Ureter (tissue), 1 donor: Measurements from ENCODE around the gene TSEN2. TPM values are rescaled to one million over a fixed set of nuclear protein-coding genes. Genes with fewer than 3 reads are reported as not detected.
"Not testable (repeated sequence)": the region's sequence is repeated elsewhere in the genome, so short reads cannot be mapped to it uniquely, and the experiment has no call there.

ENCODE experiments used
- DNase-seq: peaks from one replicate; pipeline ENCODE4 v3.0.0-alpha.2; 2020; ENCODE audit warnings: low spot score
- total RNA-seq: library from RNA; stranded (reverse); gene quantifications from one replicate; pipeline ENCODE4 v1.2.4, GENCODE V29; 2023
- donor health status: DM: yes; HTN: yes; CAD: no.

The TSEN2 gene
- total RNA-seq, 1 donor from 2014 or later, result 52.6 TPM

DNA sequence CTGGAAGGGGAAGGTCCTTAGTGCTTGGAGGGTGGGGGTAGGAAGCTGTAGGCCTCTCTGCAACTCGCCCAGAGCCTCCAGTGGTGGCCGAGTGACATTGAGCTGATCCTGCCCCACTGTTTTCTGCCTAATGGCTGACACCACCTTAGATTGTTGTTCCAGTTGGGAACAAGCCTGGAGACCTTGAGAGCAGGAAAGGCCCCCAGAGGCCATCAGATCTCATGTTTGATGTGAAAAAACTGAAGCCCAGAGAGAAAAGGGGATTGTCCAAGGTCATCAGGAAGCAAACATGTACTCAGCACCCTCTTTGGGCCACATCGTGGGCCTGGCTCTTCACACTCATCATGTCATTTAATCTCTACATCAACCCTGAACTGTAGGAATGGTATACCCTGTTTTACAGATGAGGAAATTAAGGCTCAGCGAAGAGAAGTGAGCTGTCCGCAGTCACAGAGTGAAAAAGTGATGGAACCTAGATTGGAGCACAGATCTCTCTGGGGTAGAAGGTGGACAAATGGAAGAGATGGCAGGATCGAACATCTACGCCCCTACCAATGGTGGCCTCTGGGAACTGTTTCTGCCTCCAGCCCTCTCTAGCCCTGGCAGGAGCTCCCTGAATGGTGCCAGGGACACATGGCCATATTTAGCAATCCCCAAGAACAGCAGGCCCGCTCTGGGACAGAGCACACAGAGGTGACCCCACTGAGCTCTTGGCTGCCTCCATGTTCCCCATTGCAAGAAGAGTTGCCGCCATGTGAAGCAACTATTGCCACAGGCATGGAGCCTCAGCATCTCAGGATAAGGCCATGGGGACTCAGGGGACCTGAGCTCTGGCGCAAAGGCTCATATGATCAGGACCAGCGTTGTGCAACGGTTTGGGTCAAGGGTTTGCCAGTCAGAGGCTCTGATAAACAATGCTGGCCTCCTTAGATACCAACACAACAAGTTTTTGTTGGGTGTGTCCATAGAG, 31.6 kb upstream of the TSEN2 start:
- no peak for DNase-seq

GRCh38 chr3:12454076-12454815, 30.0 kb upstream of the TSEN2 start:
- no peak for DNase-seq

GRCh38 chr3:12454816-12455121, 29.5 kb upstream of the TSEN2 start:
- DNase-seq, result no peak

DNA sequence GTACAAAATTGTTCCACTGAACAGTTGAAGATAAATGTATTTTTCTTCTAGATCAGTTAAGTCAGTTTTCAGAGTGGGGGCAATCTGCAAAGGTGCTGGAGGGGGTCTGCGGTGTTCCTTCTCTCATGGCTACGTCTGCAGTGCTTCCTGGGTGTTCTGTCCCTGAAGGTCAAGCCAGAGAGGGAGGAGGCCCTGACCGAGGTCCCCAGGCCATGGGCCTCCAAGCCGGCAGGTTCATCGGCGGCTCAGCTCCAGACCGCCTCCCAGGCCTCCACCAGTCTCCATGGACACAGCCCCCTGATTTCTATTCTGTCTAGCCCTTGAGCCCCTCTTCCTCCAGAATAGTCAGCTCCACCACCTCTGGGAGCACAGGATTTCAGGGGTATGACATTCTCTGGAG, 28.5 kb upstream of the TSEN2 start:
- DNase-seq, result no peak

- no peak for DNase-seq
Measured at GRCh38 chr3:12456441-12456840, 27.8 kb upstream of the TSEN2 start.

DNA sequence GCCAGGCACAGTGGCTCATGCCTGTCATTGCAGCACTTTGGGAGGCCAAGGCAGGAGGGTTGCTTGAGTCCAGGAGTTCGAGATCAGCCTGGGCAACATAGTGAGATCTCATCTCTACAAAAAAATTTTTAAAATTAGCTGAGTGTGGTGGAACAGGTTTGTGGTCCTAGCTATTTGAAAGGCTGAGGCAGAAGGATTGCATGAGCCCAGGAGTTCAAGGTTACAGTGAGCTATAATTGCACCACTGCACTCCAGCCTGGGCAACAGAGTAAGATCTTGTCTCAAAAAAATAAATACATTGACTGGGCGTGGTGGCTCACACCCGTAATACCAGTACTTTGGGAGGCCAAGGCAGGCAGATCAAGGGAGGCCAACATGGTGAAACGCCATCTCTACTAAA, 26.9 kb upstream of the TSEN2 start:
- not testable (repeated sequence) for DNase-seq

GRCh38 chr3:12458901-12459300, 25.4 kb upstream of the TSEN2 start:
- no peak for DNase-seq

DNA sequence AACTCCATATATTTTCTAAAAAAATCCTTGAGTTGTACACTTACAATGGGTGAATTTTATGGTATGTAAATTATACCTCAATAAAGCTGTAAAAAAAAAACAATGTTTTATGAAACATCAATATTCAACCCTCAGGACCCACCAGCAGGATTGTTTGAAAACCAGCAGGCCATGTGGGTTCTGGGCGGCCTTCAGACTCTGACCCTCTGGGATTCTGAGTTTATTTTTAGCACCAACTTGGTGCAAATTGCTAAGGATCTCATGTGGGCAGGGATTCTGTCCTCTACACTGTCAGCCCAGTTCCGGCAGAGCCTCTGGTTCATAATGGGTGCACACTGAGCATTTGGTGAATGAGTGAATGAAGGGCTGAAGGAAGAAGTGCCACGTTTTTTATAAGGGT, 24.2 kb upstream of the TSEN2 start:
- no peak for DNase-seq

DNA sequence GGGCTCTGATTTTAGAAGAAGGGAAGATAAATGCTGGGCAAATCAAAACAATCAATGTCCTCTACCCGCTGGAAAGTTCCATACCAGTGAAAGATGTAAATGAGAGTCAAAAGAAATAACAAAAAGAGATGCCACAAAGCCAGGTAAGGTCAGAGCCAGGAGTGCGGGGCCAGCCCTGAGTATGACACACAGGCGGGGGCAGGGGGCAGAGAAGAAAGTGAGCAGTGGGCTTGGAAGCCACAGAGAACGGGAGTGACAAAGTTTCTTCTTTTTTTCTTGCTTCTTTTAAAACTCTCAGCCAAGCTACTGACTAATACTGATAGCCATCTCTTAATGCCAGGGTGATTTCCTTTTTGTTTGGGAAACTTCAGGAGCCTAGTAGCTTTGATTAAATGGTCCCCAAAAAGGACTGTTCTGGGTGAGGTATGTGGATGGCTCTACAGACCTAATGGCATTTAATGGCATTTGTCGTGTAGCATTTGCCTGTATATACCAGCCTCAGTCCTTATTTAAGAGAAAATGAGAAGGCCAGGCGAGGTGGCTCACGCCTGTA, 23.1 kb upstream of the TSEN2 start:
- DNase-seq, result no peak

DNA sequence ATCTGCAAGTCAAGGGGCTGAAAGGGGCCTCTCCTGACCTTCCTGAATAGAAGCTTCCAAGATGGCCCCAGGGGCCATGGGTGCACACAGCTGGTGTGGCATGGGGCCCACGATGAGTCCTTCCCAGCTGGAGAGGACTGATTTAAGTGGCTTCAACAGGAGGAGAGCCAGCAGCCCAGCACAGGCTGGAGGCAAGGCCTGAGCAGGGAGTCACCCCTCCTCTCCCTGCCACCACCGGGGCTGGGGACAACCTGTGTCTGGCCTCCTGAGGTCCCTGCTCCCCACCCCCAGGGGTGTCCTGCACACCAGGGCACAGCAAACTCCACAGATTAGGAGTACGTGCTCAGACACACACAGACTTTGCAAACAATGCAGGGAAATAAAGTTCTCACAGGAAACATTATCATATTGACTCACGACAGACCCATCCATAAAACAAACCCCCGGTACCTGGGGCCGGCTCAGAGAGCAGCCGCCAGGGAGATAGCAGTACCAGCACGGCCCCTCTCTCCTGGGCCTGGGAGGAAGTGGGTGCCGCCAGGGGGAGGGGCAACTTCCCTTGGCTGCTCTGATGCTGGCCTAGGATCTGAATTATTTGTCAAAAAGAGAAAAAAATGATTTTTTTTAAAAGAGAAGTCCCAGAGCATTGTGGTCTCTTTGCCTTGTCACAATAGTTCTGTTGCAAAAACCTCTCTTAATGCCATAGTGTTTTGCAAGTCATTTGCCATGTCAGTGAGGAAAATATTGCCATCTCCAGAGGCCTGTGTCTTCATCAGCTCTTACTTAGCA, 21.9 kb upstream of the TSEN2 start:
- DNase-seq, result peak; percentile 61

DNA sequence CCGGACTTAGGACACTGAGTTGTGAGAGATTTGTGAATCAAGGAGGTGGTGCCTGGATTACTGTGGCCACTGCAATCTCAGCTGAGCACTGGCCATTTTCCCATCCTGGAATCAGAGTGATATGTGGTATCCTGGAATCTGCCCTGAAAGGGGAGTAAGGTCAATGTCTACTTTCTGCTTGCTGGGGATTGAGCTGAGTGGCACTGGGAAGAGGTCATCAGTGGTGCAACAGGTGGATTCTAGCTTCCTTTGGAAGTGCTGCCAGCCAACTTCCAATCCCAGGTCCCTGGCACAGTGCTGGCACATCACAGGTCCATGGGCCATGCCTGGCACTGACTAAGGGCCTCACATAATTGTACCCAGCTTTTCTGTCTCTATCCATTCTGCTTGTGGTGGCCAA, 20.6 kb upstream of the TSEN2 start:
- DNase-seq, result no peak

DNA sequence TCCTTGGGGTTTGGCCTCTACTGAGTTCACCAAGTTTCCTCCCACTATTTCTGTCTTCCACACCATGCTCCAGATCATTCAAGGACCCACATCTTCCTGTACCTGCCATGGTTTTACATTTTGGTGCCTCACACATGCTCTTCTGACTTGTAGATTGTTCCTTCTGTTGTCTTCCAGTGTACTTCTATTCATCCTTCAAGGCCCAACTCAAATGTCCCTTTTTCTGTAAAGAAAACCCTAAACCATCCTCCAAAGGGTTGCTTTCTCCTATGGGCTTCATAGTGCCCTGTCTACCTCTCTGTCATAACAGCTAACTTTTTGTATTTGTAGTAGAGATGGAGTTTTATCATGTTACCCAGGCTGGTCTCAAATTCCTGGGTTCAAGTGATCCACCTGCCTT, 20.1 kb upstream of the TSEN2 start:
- no peak for DNase-seq

- no peak for DNase-seq
Measured at GRCh38 chr3:12465151-12465835, 19.0 kb upstream of the TSEN2 start.

DNA sequence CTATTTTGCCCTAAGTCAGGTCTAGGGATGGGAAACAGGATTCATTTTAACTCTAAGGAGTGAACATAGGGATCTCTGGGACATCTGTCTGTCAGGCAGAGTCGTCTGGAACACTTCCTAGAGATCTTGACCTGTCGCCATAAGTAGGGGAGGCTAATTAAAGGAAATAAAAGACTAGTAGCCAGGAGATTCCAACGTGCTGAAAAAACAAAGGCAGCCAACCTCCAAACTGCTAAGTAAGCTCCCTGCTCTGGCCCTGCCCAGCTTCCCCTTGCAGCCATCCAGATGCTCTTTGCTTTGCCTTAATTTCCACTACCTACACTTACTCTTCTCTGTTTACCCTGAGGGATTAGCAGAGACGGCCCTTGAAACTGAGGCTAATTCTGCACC, 18.4 kb upstream of the TSEN2 start:
- DNase-seq, result no peak

DNA sequence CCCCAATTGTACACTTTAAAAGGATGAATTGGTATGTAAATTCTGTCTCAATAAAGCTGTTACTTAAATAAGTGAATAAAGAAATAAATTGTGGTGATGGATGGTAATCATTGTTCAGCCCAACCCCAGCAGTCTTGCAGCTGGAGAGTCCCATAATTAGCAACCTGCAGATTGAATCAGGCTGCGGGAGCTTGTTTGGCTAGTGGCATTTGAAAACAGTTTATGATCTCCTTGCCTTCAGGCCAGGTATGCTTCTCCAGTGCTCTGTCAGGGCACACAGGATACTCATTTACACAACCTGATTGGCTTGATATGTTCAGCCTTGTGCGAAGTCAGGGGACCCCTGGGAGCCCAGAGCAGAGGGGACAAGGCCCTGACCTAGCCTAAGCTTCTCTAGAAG, 16.5 kb upstream of the TSEN2 start:
- DNase-seq, result no peak

- no peak for DNase-seq
Measured at GRCh38 chr3:12468276-12468675, 16.0 kb upstream of the TSEN2 start.

- DNase-seq, result no peak
Measured at GRCh38 chr3:12468757-12469156, 15.5 kb upstream of the TSEN2 start.

GRCh38 chr3:12469222-12469621, 15.1 kb upstream of the TSEN2 start:
- not testable (repeated sequence) for DNase-seq

- no peak for DNase-seq
Measured at GRCh38 chr3:12470111-12470510, 14.2 kb upstream of the TSEN2 start.

- no peak for DNase-seq
Measured at GRCh38 chr3:12470680-12471079, 13.6 kb upstream of the TSEN2 start.

DNA sequence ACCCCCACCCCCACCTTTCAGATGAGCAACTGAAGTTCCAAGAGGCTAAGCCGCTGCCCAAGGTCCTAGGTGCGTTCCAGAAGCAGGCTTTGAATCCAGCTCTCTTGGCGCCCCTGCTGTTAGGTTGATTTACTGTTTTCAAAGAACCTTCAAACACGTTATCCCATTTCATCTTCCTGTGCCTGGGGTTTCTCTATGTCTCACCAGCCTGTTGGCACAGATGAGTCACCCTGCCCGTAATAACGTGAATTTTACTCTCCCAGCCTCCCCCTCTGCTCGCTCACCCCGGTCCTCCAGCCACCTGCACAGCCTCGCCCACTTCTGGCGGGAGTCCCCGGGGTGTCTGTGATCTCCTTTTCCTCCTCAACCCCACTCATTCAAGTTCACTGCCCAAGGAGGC, 13.0 kb upstream of the TSEN2 start:
- peak; percentile 72 for DNase-seq
